ENCODE measurements around the gene ANK2. TPM values are rescaled to one million over a fixed set of nuclear protein-coding genes. Genes with fewer than 3 reads are reported as not detected.

The ANK2 gene
- total and polyA plus RNA-seq, 7 experiments from 2014 or later: 1.1 to 2.0 TPM; not detected in 5

DNA sequence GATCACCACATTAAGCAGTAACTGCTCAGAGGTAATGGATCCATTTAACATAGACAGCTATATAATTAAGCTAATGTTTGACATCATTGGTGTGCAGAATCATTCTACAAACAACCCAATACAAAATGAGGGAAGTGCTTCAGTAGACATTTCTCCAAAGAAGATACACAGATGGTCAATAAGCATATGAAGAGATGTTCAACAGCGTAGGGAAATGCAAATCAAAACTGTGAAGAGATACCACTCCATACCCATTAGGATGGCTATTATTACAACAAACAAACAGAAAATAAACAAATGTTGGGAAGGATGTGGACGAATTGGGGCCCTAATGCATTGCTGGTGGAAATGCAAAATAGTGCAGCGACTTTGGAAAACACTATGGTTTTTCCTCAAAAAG is 294.6 kb downstream of the ANK2 start:
- Histone ChIP-seq H3K9me3 (ENCODE audit: control insufficient read depth in 2 of 3, low read length in 3 of 3) (no peaks in the 10 kb centered on the region), H3K4me3 (ENCODE audit: low read length) (no peak overlapping the region), H3K27me3 (ENCODE audit: control insufficient read depth in 2 of 2, insufficient read depth in 2 of 2, low read length in 2 of 2) (no peaks in the 10 kb centered on the region), H3K27ac (ENCODE audit: low read depth, low read length) (no peak overlapping the region), H3K4me1 (ENCODE audit: control insufficient read depth in 2 of 2, insufficient read depth in 2 of 2, low read length in 2 of 2) (no peaks in the 10 kb centered on the region), H3K36me3 (ENCODE audit: control insufficient read depth in 2 of 3, insufficient read depth in 3 of 3, low read length in 3 of 3) (no peaks in the 10 kb centered on the region)
- ChIA-PET POLR2A (no interaction called here), CTCF (no interaction called here)
- Mint-ChIP-seq H3K36me3 (no peaks in the 10 kb centered on the region), H3K27me3 (peaks cover 9 to 26% (median 17%) of the 10 kb centered on the region in 5 donors), H3K4me1 (peaks cover 0 to 1% (median 0%) of the 10 kb centered on the region in 7 donors), H3K4me3 (no peak overlapping the region), H3K27ac (no peak overlapping the region), H3K9me3 (peaks cover 0 to 3% (median 0%) of the 10 kb centered on the region in 11 donors)
- no peak for ATAC-seq
- intact Hi-C loops (cut with micrococcal nuclease): no loop called here
- DNase-seq: no peak

DNA sequence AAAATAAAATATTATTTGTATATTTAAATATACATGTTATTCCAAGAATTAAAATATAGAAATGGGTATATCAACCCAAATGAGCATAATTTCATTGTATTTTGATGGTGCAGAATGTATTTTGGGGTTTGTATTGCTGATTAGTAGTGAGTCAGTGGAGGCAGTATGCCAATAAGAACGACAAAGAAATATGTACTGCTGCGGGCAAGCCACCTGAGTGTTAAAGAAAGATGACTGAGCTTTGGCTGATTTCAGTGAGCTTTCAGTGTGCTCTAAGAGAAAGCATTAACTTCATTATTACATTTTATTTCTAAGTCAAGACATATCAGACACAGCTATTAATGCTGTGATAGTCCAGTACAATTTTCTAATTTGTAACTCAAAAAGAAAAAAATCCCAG is 297.8 kb downstream of the ANK2 start:
- no peak overlapping the region for H3K4me3 ChIP-seq (ENCODE audit: low read length)
- no peak overlapping the region for H3K4me3 Mint-ChIP-seq
- ChIA-PET CTCF (interaction anchor here (0.6 kb wide), 1 partner anchor 67 kb away, joined by 4 read pairs; no protein-coding TSS in a partner anchor), POLR2A (no interaction called here)
- H3K27me3 Mint-ChIP-seq: peaks cover 5 to 20% (median 13%) of the 10 kb centered on the region in 5 donors
- H3K36me3 ChIP-seq (ENCODE audit: control insufficient read depth in 2 of 3, insufficient read depth in 3 of 3, low read length in 3 of 3): no peaks in the 10 kb centered on the region
- H3K9me3 ChIP-seq (ENCODE audit: control insufficient read depth in 2 of 3, low read length in 3 of 3): no peaks in the 10 kb centered on the region
- ATAC-seq (no peak), DNase-seq (no peak)
- H3K9me3 Mint-ChIP-seq: peaks cover 0 to 1% (median 0%) of the 10 kb centered on the region in 11 donors
- H3K27ac ChIP-seq (ENCODE audit: low read depth, low read length): no peak overlapping the region
- H3K27ac Mint-ChIP-seq: no peak overlapping the region
- intact Hi-C loops (cut with micrococcal nuclease): no loop called here
- no peaks in the 10 kb centered on the region for H3K36me3 Mint-ChIP-seq
- H3K4me1 Mint-ChIP-seq: peaks cover 0 to 9% (median 0%) of the 10 kb centered on the region in 7 donors
- no peaks in the 10 kb centered on the region for H3K4me1 ChIP-seq (ENCODE audit: control insufficient read depth in 2 of 2, insufficient read depth in 2 of 2, low read length in 2 of 2)
- no peaks in the 10 kb centered on the region for H3K27me3 ChIP-seq (ENCODE audit: control insufficient read depth in 2 of 2, insufficient read depth in 2 of 2, low read length in 2 of 2)

DNA sequence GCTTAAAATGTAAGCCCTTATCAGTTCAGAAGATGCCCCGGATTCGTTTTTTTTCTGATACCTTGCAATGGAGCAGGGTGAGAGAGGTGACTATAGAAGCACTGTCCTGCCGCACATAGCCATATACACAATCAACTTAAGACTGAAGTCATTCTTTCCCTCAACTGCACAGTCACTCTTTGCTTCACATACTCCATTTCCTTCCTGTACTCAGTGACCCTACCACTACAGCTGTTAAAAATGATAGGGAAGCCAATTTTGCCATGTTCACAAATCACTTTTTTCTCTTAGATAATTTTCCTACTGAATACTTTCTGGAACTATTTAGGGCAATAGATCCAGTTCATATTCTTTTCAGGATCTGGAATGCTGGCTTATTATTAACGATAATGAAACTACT is 300.0 kb downstream of the ANK2 start:
- H3K9me3 ChIP-seq (ENCODE audit: control insufficient read depth in 2 of 3, low read length in 3 of 3): no peaks in the 10 kb centered on the region
- Mint-ChIP-seq H3K9me3 (peaks cover 0 to 2% (median 0%) of the 10 kb centered on the region in 11 donors), H3K36me3 (peaks cover 0 to 4% (median 0%) of the 10 kb centered on the region in 5 donors), H3K4me1 (peaks cover 0 to 20% (median under 1%) of the 10 kb centered on the region in 7 donors), H3K27ac (no peak overlapping the region), H3K27me3 (peaks cover 5 to 36% (median 14%) of the 10 kb centered on the region in 5 donors), H3K4me3 (no peak overlapping the region)
- intact Hi-C loops (cut with micrococcal nuclease): no loop called here
- H3K36me3 ChIP-seq (ENCODE audit: control insufficient read depth in 2 of 3, insufficient read depth in 3 of 3, low read length in 3 of 3): no peaks in the 10 kb centered on the region
- no peaks in the 10 kb centered on the region for H3K27me3 ChIP-seq (ENCODE audit: control insufficient read depth in 2 of 2, insufficient read depth in 2 of 2, low read length in 2 of 2)
- ChIA-PET CTCF (interaction anchor here (1.4 kb wide), 1 partner anchor 46 kb away, joined by 3 read pairs; no protein-coding TSS in a partner anchor), POLR2A (no interaction called here)
- ATAC-seq (no peak), DNase-seq (no peak)
- no peak overlapping the region for H3K4me3 ChIP-seq (ENCODE audit: low read length)
- no peak overlapping the region for H3K27ac ChIP-seq (ENCODE audit: low read depth, low read length)
- H3K4me1 ChIP-seq (ENCODE audit: control insufficient read depth in 2 of 2, insufficient read depth in 2 of 2, low read length in 2 of 2): no peaks in the 10 kb centered on the region

DNA sequence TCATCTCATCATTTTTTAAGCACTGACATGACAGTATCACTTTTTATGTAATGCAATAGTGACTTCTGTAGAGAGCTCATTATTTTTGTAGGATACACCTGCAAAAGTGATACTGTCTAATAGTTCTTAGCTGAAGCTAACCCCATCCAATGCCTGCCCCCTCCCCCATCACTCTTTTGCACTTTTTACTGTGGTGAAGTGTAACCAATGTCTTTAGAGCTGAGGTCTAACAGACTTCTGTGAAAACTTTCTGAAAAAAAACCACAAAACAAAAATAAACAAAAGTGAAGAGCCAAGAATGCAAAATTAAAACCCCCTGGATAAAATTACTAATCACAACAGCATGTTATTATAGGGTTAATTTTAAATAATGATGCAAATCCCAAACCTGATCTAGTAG is 301.1 kb downstream of the ANK2 start:
- intact Hi-C loops (cut with micrococcal nuclease): no loop called here
- Mint-ChIP-seq H3K4me1 (peaks cover 7 to 32% (median 12%) of the 10 kb centered on the region in 7 donors), H3K27me3 (peaks cover 5 to 39% (median 9%) of the 10 kb centered on the region in 5 donors)

DNA sequence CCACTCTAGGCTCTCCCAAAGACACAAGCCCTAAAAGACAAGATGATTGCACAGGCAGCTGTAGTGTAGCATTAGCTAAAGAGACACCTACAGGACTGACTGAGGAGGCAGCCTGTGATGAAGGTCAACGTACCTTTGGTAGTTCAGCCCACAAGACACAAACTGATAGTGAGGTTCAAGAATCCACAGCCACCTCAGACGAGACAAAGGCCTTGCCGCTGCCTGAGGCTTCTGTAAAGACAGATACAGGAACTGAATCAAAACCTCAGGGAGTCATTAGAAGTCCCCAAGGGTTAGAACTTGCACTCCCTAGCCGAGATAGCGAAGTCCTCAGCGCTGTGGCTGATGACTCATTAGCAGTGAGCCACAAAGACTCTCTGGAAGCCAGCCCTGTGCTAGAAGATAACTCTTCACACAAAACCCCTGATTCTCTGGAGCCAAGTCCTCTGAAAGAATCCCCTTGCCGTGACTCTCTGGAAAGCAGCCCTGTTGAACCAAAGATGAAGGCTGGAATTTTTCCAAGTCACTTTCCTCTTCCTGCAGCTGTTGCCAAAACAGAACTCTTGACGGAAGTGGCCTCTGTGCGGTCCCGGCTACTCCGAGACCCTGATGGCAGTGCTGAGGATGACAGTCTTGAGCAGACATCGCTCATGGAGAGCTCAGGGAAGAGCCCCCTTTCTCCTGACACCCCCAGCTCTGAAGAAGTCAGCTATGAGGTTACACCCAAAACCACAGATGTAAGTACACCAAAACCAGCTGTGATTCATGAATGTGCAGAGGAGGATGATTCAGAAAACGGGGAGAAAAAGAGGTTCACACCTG is 306.3 kb downstream of the ANK2 start:
- H3K4me3 ChIP-seq (ENCODE audit: low read length): peak overlapping the region; percentile 34
- H3K27me3 Mint-ChIP-seq: peaks cover 6 to 55% (median 18%) of the 10 kb centered on the region in 5 donors
- intact Hi-C loops (cut with micrococcal nuclease): loop anchor here in 1 of 2 donors (1.0 to 5.0 kb wide), 4 partner anchors 38 to 407 kb away; no protein-coding TSS in a partner anchor
- H3K36me3 ChIP-seq (ENCODE audit: control insufficient read depth in 2 of 3, insufficient read depth in 3 of 3, low read length in 3 of 3): no peaks in the 10 kb centered on the region
- peak overlapping the region in 6 of 9 donors; percentile 14 to 90 (median 66) for H3K27ac Mint-ChIP-seq
- peaks cover 7 to 13% of the 10 kb centered on the region in 2 donors for H3K4me1 ChIP-seq (ENCODE audit: control insufficient read depth in 2 of 2, insufficient read depth in 2 of 2, low read length in 2 of 2)
- ATAC-seq (peak; percentile 91), DNase-seq (peak in 8 of 9 donors; percentile 0 to 64 (median 17))
- no peak overlapping the region for H3K27ac ChIP-seq (ENCODE audit: low read depth, low read length)
- peaks cover 0 to 18% (median 0%) of the 10 kb centered on the region in 5 donors for H3K36me3 Mint-ChIP-seq
- peaks cover 0 to 24% (median 0%) of the 10 kb centered on the region in 11 donors for H3K9me3 Mint-ChIP-seq
- H3K9me3 ChIP-seq (ENCODE audit: control insufficient read depth in 2 of 3, low read length in 3 of 3): no peaks in the 10 kb centered on the region
- peaks cover 10 to 36% (median 20%) of the 10 kb centered on the region in 7 donors for H3K4me1 Mint-ChIP-seq
- H3K4me3 Mint-ChIP-seq: peak overlapping the region; percentile 58 to 82 (median 71)
- CTCF ChIA-PET: no interaction called here
- POLR2A ChIA-PET: no interaction called here
- H3K27me3 ChIP-seq (ENCODE audit: control insufficient read depth in 2 of 2, insufficient read depth in 2 of 2, low read length in 2 of 2): no peaks in the 10 kb centered on the region

More for the DNA sequence above, 301.1 kb downstream of the ANK2 start:
- H3K9me3 Mint-ChIP-seq: peaks cover 0 to 2% (median 0%) of the 10 kb centered on the region in 11 donors
- peaks cover 0 to 7% of the 10 kb centered on the region in 2 donors for H3K4me1 ChIP-seq (ENCODE audit: control insufficient read depth in 2 of 2, insufficient read depth in 2 of 2, low read length in 2 of 2)
- no peaks in the 10 kb centered on the region for H3K27me3 ChIP-seq (ENCODE audit: control insufficient read depth in 2 of 2, insufficient read depth in 2 of 2, low read length in 2 of 2)
- no peaks in the 10 kb centered on the region for H3K36me3 ChIP-seq (ENCODE audit: control insufficient read depth in 2 of 3, insufficient read depth in 3 of 3, low read length in 3 of 3)
- no peak overlapping the region for H3K27ac Mint-ChIP-seq
- no peak overlapping the region for H3K27ac ChIP-seq (ENCODE audit: low read depth, low read length)
- H3K9me3 ChIP-seq (ENCODE audit: control insufficient read depth in 2 of 3, low read length in 3 of 3): no peaks in the 10 kb centered on the region
- no peak overlapping the region for H3K4me3 ChIP-seq (ENCODE audit: low read length)
- DNase-seq (no peak), ATAC-seq (no peak)
- POLR2A ChIA-PET: no interaction called here
- no peak overlapping the region for H3K4me3 Mint-ChIP-seq
- H3K36me3 Mint-ChIP-seq: peaks cover 0 to 4% (median 0%) of the 10 kb centered on the region in 5 donors
- CTCF ChIA-PET: no interaction called here

DNA sequence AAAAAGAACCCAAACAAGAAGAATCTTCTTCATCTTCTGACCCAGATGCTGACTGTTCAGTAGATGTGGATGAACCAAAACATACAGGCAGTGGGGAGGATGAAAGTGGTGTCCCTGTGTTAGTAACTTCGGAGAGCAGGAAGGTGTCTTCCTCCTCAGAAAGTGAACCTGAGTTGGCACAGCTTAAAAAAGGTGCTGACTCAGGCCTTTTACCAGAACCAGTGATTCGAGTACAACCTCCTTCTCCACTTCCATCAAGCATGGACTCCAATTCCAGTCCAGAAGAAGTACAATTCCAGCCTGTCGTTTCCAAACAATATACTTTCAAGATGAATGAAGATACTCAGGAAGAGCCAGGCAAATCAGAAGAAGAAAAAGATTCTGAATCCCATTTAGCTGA is 307.0 kb downstream of the ANK2 start:
- H3K4me3 Mint-ChIP-seq: peak overlapping the region in 2 of 10 donors; percentile 63 to 70
- H3K4me3 ChIP-seq (ENCODE audit: low read length): no peak overlapping the region
- CTCF ChIA-PET: no interaction called here
- POLR2A ChIA-PET: no interaction called here
- no peak overlapping the region for H3K27ac ChIP-seq (ENCODE audit: low read depth, low read length)
- H3K9me3 ChIP-seq (ENCODE audit: control insufficient read depth in 2 of 3, low read length in 3 of 3): no peaks in the 10 kb centered on the region
- peaks cover 7 to 13% of the 10 kb centered on the region in 2 donors for H3K4me1 ChIP-seq (ENCODE audit: control insufficient read depth in 2 of 2, insufficient read depth in 2 of 2, low read length in 2 of 2)
- ATAC-seq (no peak), DNase-seq (no peak)
- H3K36me3 ChIP-seq (ENCODE audit: control insufficient read depth in 2 of 3, insufficient read depth in 3 of 3, low read length in 3 of 3): no peaks in the 10 kb centered on the region
- intact Hi-C loops (cut with micrococcal nuclease): loop anchor here in 1 of 2 donors (5.0 kb wide), 1 partner anchor 191 kb away; no protein-coding TSS in a partner anchor
- peaks cover 10 to 36% (median 20%) of the 10 kb centered on the region in 7 donors for H3K4me1 Mint-ChIP-seq
- peaks cover 0 to 18% (median 0%) of the 10 kb centered on the region in 5 donors for H3K36me3 Mint-ChIP-seq
- H3K27me3 ChIP-seq (ENCODE audit: control insufficient read depth in 2 of 2, insufficient read depth in 2 of 2, low read length in 2 of 2): no peaks in the 10 kb centered on the region
- H3K27me3 Mint-ChIP-seq: peaks cover 6 to 56% (median 18%) of the 10 kb centered on the region in 5 donors
- H3K9me3 Mint-ChIP-seq: peaks cover 0 to 24% (median 0%) of the 10 kb centered on the region in 11 donors
- H3K27ac Mint-ChIP-seq: peak overlapping the region in 2 of 9 donors; percentile 52 to 78

Measured in naive thymus-derived CD4-positive, alpha-beta T cell (primary cell).